SK-N-SH (cell line): ENCODE data around the gene SND1. TPM values are rescaled to one million over a fixed set of nuclear protein-coding genes. Genes with fewer than 3 reads are reported as not detected.

Experiments
- CTCF ChIA-PET: fragments of 300-600, 350-600 bp; formaldehyde crosslinking; extraction: SDS; loops from one replicate; lab custom pipeline; 2021; lab: Yijun Ruan, JAX
- POLR2A ChIA-PET: fragments of 350-600 bp; sonication (Branson Sonifier 250); formaldehyde crosslinking; extraction: SDS; loops from one replicate; lab custom pipeline; 2020; ENCODE audit warnings: antibody characterized with exemption, inconsistent platforms; lab: Yijun Ruan, JAX
- DNase-seq: peaks from one replicate; pipeline ENCODE4 v3.0.0; 2012
- H2AFZ ChIP-seq: fragments of 200-600 bp; sonication (generic); 2 replicates; pipeline ENCODE4 v1.8.1; 2016; ENCODE audit warnings: antibody characterized with exemption, mild to moderate bottlenecking, low read depth
- H3F3A ChIP-seq: fragments of 200-600 bp; sonication (generic); replicated peaks from 2 replicates; pipeline ENCODE3; 2016; ENCODE audit warnings: antibody characterized with exemption, mild to moderate bottlenecking; ENCODE audit not compliant: insufficient read depth
- H3K27ac ChIP-seq, 2 experiments: fragments of 200-500 bp in 1 of 2; fragments of 200-600 bp in 1 of 2; sonication (Bioruptor generic) in 1 of 2; sonication (generic), shearing (Covaris generic) in 1 of 2; 2 replicates each; pipeline versions ENCODE4 v1.5.1 to v1.6.1; 2014 to 2016; ENCODE audit warnings: low read depth in 2 of 2, inconsistent platforms in 1 of 2, low read length in 1 of 2, mild to moderate bottlenecking in 1 of 2, mixed read lengths in 1 of 2
- H3K27me3 ChIP-seq: fragments of 200-600 bp; sonication (generic), shearing (Covaris generic); 2 replicates; pipeline ENCODE4 v1.6.1; 2016; ENCODE audit warnings: mixed run types; ENCODE audit not compliant: insufficient read depth
- H3K36me3 ChIP-seq, 2 experiments: fragments of 200-500 bp in 1 of 2; fragments of 200-600 bp in 1 of 2; sonication (Bioruptor generic) in 1 of 2; sonication (generic) in 1 of 2; replicated peaks in 1 of 2; 2 replicates each; pipeline versions ENCODE3 to v1.5.1; 2014 to 2016; ENCODE audit warnings: low read length in 1 of 2, mild to moderate bottlenecking in 1 of 2; ENCODE audit not compliant: insufficient read depth in 2 of 2, control insufficient read depth in 1 of 2
- H3K4me1 ChIP-seq, 2 experiments: fragments of 200-500 bp in 1 of 2; fragments of 200-600 bp in 1 of 2; sonication (Bioruptor generic) in 1 of 2; sonication (generic), shearing (Covaris generic) in 1 of 2; 2 replicates each; pipeline versions ENCODE4 v1.5.1 to v1.6.1; 2014 to 2016; ENCODE audit warnings: low read depth in 1 of 2, low read length in 1 of 2, mixed run types in 1 of 2; ENCODE audit not compliant: insufficient read depth in 2 of 2, control insufficient read depth in 1 of 2
- H3K4me2 ChIP-seq: fragments of 200-600 bp; sonication (generic), shearing (Covaris generic); 2 replicates; pipeline ENCODE4 v1.6.1; 2017; ENCODE audit warnings: mixed run types
- H3K4me3 ChIP-seq, 2 experiments: fragments of 200-500 bp in 1 of 2; fragments of 200-600 bp in 1 of 2; sonication (Bioruptor generic) in 1 of 2; sonication (generic), shearing (Covaris generic) in 1 of 2; 2 replicates each; pipeline versions ENCODE4 v1.5.1 to v1.8.1; 2014 to 2016; ENCODE audit warnings: low read depth in 2 of 2, inconsistent platforms in 1 of 2, low read length in 1 of 2, mild to moderate bottlenecking in 1 of 2, mixed read lengths in 1 of 2, moderate library complexity in 1 of 2
- H3K79me2 ChIP-seq: fragments of 200-600 bp; sonication (generic); 2 replicates; pipeline ENCODE4 v1.8.1; 2017; ENCODE audit warnings: mild to moderate bottlenecking; ENCODE audit not compliant: insufficient read depth
- H3K9ac ChIP-seq: fragments of 200-600 bp; sonication (generic); 2 replicates; pipeline ENCODE4 v1.6.1; 2017; ENCODE audit warnings: mixed run types
- H3K9me2 ChIP-seq: fragments of 200-600 bp; sonication (generic); 2 replicates; pipeline ENCODE4 v1.6.1; 2017; ENCODE audit warnings: mixed run types
- H3K9me3 ChIP-seq: fragments of 200-600 bp; sonication (generic); 2 replicates; pipeline ENCODE4 v1.6.1; 2017; ENCODE audit warnings: mixed run types, mild to moderate bottlenecking, moderate library complexity
- H4K20me1 ChIP-seq: fragments of 200-600 bp; sonication (generic); 2 replicates; pipeline ENCODE4 v1.6.1; 2017; ENCODE audit warnings: mild to moderate bottlenecking, mixed run types; ENCODE audit not compliant: insufficient read depth
- EZH2phosphoT487 ChIP-seq: fragments of 200-600 bp; sonication (generic); IDR thresholded peaks from 2 replicates; pipeline ENCODE4 v1.6.1; 2017; ENCODE audit warnings: low read depth, mixed run types, mild to moderate bottlenecking, antibody characterized with exemption, moderate library complexity, borderline replicate concordance
- GATA2 ChIP-seq: sonication (generic); formaldehyde crosslinking; IDR thresholded peaks from 2 replicates; pipeline ENCODE4 v1.5.0; 2020; ENCODE audit warnings: mild to moderate bottlenecking, missing genetic modification reagents
- MEF2A ChIP-seq: IDR thresholded peaks from 2 replicates; pipeline ENCODE4 v1.4.0; 2012; ENCODE audit warnings: low read depth, borderline replicate concordance
- RCOR1 ChIP-seq: fragments of 150-350 bp; IDR thresholded peaks from 2 replicates; pipeline ENCODE4 v1.6.1; 2017; ENCODE audit warnings: antibody characterized with exemption, low read length
- SIN3A ChIP-seq: IDR thresholded peaks from 2 replicates; pipeline ENCODE4 v1.6.1; 2012; ENCODE audit warnings: low read depth, mild to moderate bottlenecking, low read length, moderate library complexity, borderline replicate concordance
- TAF1 ChIP-seq: IDR thresholded peaks from 2 replicates; pipeline ENCODE4 v1.6.1; 2012; ENCODE audit warnings: low read depth, mild to moderate bottlenecking, low read length, moderate library complexity, borderline replicate concordance
- TEAD4 ChIP-seq: IDR thresholded peaks from 2 replicates; pipeline ENCODE4 v1.4.0; 2012; ENCODE audit warnings: mild to moderate bottlenecking, borderline replicate concordance; ENCODE audit not compliant: insufficient read depth
- ZBTB33 ChIP-seq: IDR thresholded peaks from 2 replicates; pipeline ENCODE4 v1.4.0; 2012; ENCODE audit warnings: low read depth, borderline replicate concordance
- WGBS: methylation state at CpG from one replicate; pipeline ENCODE4 v1.1.6; 2017; ENCODE audit warnings: low lambda C conversion rate; 5-methylcytosine and 5-hydroxymethylcytosine counted together
- polyA plus RNA-seq, 3 experiments: library from polyadenylated mRNA; depleted of rRNA; stranded (reverse); fragments of >200 nt; gene quantifications; 2 replicates each; pipeline ENCODE4 v1.2.3, GENCODE V29; 2012
- TF ChIP-seq, protein P1 (sequence below): IDR thresholded peaks from 2 replicates; pipeline ENCODE4; 2012

SND1 gene
- polyA plus RNA-seq, 1 of the 3 experiments (the other 2 are of a cell fraction), result 165 TPM

- no peaks in the 10 kb centered on the region for H3K9me3 ChIP-seq
- TF ChIP-seq EZH2phosphoT487, result no peak
- no peak for TF ChIP-seq ZBTB33
- TF ChIP-seq TAF1, result no peak
- no peak for TF ChIP-seq RCOR1
- no peak for TF ChIP-seq TEAD4
- TF ChIP-seq, protein P1, sequence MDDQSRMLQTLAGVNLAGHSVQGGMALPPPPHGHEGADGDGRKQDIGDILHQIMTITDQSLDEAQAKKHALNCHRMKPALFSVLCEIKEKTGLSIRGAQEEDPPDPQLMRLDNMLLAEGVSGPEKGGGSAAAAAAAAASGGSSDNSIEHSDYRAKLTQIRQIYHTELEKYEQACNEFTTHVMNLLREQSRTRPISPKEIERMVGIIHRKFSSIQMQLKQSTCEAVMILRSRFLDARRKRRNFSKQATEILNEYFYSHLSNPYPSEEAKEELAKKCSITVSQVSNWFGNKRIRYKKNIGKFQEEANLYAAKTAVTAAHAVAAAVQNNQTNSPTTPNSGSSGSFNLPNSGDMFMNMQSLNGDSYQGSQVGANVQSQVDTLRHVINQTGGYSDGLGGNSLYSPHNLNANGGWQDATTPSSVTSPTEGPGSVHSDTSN, result no peak
- no peak for TF ChIP-seq MEF2A
- POLR2A ChIA-PET, result no interaction called here
- no peak for DNase-seq
- CTCF ChIA-PET, result interaction anchor here (0.7 kb wide), 1 partner anchor 10 kb away, joined by 4 read pairs; no protein-coding TSS in a partner anchor
- H3K4me3 ChIP-seq, result no peak overlapping the region
- peaks cover 3% of the 10 kb centered on the region for H3F3A ChIP-seq
- H3K9ac ChIP-seq, result no peak overlapping the region
- WGBS, result 93% methylated on average over 2 of the region's 2 CpGs
- H3K27ac ChIP-seq, result no peak overlapping the region
- peaks cover 20% of the 10 kb centered on the region; the same call in 1 of the 2 replicates for H3K79me2 ChIP-seq
- no peaks in the 10 kb centered on the region for H3K9me2 ChIP-seq
- H3K4me2 ChIP-seq, result no peak overlapping the region
- peaks cover 23 to 29% of the 10 kb centered on the region in 2 experiments for H3K4me1 ChIP-seq
- no peaks in the 10 kb centered on the region for H3K27me3 ChIP-seq
- H2AFZ ChIP-seq, result no peak overlapping the region
- H4K20me1 ChIP-seq, result peaks cover under 1% of the 10 kb centered on the region
- peaks cover 43 to 52% of the 10 kb centered on the region in 2 experiments for H3K36me3 ChIP-seq
These were observed 238.7 kb downstream of the SND1 start for GRCh38 chr7:127890726-127891125.

GRCh38 chr7:127891144-127891543, 239.2 kb downstream of the SND1 start:
- ChIA-PET POLR2A (no interaction called here), CTCF (interaction anchor here (0.7 kb wide), 1 partner anchor 10 kb away, joined by 4 read pairs; no protein-coding TSS in a partner anchor)
- TF ChIP-seq SIN3A (no peak), GATA2 (CRISPR knock-in tag) (no peak), MEF2A (no peak), EZH2phosphoT487 (no peak)
- TF ChIP-seq, protein P1, result no peak
- 95% methylated on average over 4 of the region's 4 CpGs for WGBS
- peaks cover 3% of the 10 kb centered on the region for H3F3A ChIP-seq
- H3K4me2 ChIP-seq, result no peak overlapping the region
- no peaks in the 10 kb centered on the region for H3K9me3 ChIP-seq
- H3K9ac ChIP-seq, result no peak overlapping the region
- no peaks in the 10 kb centered on the region for H3K27me3 ChIP-seq
- H3K4me3 ChIP-seq, result no peak overlapping the region
- peaks cover 2% of the 10 kb centered on the region for H4K20me1 ChIP-seq
- no peak overlapping the region for H2AFZ ChIP-seq
- H3K36me3 ChIP-seq, result peaks cover 45 to 52% of the 10 kb centered on the region in 2 experiments
- H3K9me2 ChIP-seq, result no peaks in the 10 kb centered on the region
- H3K4me1 ChIP-seq, result peaks cover 19 to 25% of the 10 kb centered on the region in 2 experiments
- no peak for DNase-seq
- H3K27ac ChIP-seq, result no peak overlapping the region
- peaks cover 20% of the 10 kb centered on the region; the same call in 1 of the 2 replicates for H3K79me2 ChIP-seq
